GM12878 (cell line): Measurements from ENCODE around the gene SNAI3. TPM values are rescaled to one million over a fixed set of nuclear protein-coding genes. Genes with fewer than 3 reads are reported as not detected.

Experiments
- BHLHE40 ChIP-seq, 2 experiments: fragments of 450-650 bp in 1 of 2; IDR thresholded peaks; 2 replicates each; pipeline ENCODE4 v1.6.1; 2011 to 2017; ENCODE audit warnings: low read depth in 2 of 2, borderline replicate concordance in 1 of 2, improper control_type of control experiment in 1 of 2, low read length in 1 of 2, mild to moderate bottlenecking in 1 of 2
- BMI1 ChIP-seq: fragments of 450-650 bp; IDR thresholded peaks from 2 replicates; pipeline ENCODE4 v1.6.1; 2016; ENCODE audit warnings: mild to moderate bottlenecking, moderate library complexity, borderline replicate concordance
- CBFB ChIP-seq: IDR thresholded peaks from 2 replicates; pipeline ENCODE4 v1.6.1; 2016; ENCODE audit warnings: antibody characterized with exemption, low read depth
- CBX5 ChIP-seq: sonication (generic); IDR thresholded peaks from 2 replicates; pipeline ENCODE4 v1.6.1; 2016; ENCODE audit warnings: low read depth, moderate library complexity, mild to moderate bottlenecking, inconsistent platforms
- CEBPB ChIP-seq, 2 experiments: fragments of 150-350 bp in 1 of 2; IDR thresholded peaks; 2 replicates each; pipeline ENCODE4 v1.6.1; 2012 to 2014; ENCODE audit warnings: low read depth in 2 of 2, low read length in 2 of 2, borderline replicate concordance in 1 of 2, inconsistent platforms in 1 of 2
- CHD4 ChIP-seq: fragments of 200-600 bp; sonication (generic); IDR thresholded peaks from 2 replicates; pipeline ENCODE4 v1.6.1; 2016; ENCODE audit warnings: mild to moderate bottlenecking
- ESRRA ChIP-seq: IDR thresholded peaks from 2 replicates; pipeline ENCODE4 v1.6.1; 2012; ENCODE audit warnings: mild to moderate bottlenecking, low read length, improper control_type of control experiment
- HCFC1 ChIP-seq: fragments of 150-350 bp; IDR thresholded peaks from 2 replicates; pipeline ENCODE4 v1.6.1; 2014; ENCODE audit warnings: low read length
- HDAC6 ChIP-seq: fragments of 200-600 bp; sonication (generic); IDR thresholded peaks from one replicate; pipeline ENCODE4 v1.8.0; 2017; ENCODE audit warnings: antibody characterized with exemption; ENCODE audit not compliant: unreplicated experiment
- KAT2A ChIP-seq: conservative IDR thresholded peaks from 2 replicates; pipeline ENCODE4 v1.6.1; 2011; ENCODE audit warnings: low read depth, low read length; ENCODE audit not compliant: control insufficient read depth
- KDM1A ChIP-seq: fragments of 200-600 bp; sonication (generic); IDR thresholded peaks from 2 replicates; pipeline ENCODE4 v1.6.1; 2016; ENCODE audit warnings: borderline replicate concordance
- MXI1 ChIP-seq: fragments of 150-350 bp; IDR thresholded peaks from 2 replicates; pipeline ENCODE4 v1.6.1; 2011; ENCODE audit warnings: low read depth, mild to moderate bottlenecking, inconsistent platforms, low read length, improper control_type of control experiment
- MYC ChIP-seq: IDR thresholded peaks from 2 replicates; pipeline ENCODE4 v1.6.1; 2011; ENCODE audit warnings: mild to moderate bottlenecking, low read length, moderate library complexity, inconsistent platforms; ENCODE audit not compliant: insufficient read depth, insufficient replicate concordance, insufficient read length, severe bottlenecking
- NFYB ChIP-seq: IDR thresholded peaks from 2 replicates; pipeline ENCODE4 v1.6.1; 2011; ENCODE audit warnings: low read depth, mild to moderate bottlenecking, low read length, improper control_type of control experiment, moderate library complexity; ENCODE audit not compliant: insufficient read depth
- NR2F1 ChIP-seq: fragments of 450-650 bp; conservative IDR thresholded peaks from 2 replicates; pipeline ENCODE4 v1.6.1; 2017; ENCODE audit warnings: mild to moderate bottlenecking
- POLR2A ChIP-seq: IDR thresholded peaks from 2 replicates; pipeline ENCODE4 v1.6.1; 2011; ENCODE audit warnings: low read depth, mild to moderate bottlenecking, low read length
- POLR2AphosphoS5 ChIP-seq: IDR thresholded peaks from 2 replicates; pipeline ENCODE4 v1.6.1; 2011; ENCODE audit warnings: mild to moderate bottlenecking, low read length, inconsistent platforms
- POU2F2 ChIP-seq: IDR thresholded peaks from 3 replicates; pipeline ENCODE4 v1.6.1; 2011; ENCODE audit warnings: low read depth, mild to moderate bottlenecking, low read length, borderline replicate concordance
- RCOR1 ChIP-seq: conservative IDR thresholded peaks from 2 replicates; pipeline ENCODE4 v1.6.1; 2012; ENCODE audit warnings: low read depth, low read length, improper control_type of control experiment
- SIN3A ChIP-seq: IDR thresholded peaks from 2 replicates; pipeline ENCODE4 v1.6.1; 2012; ENCODE audit warnings: low read depth, low read length, improper control_type of control experiment
- SPI1 ChIP-seq: IDR thresholded peaks from 2 replicates; pipeline ENCODE4 v1.6.1; 2011; ENCODE audit warnings: low read depth, mild to moderate bottlenecking, low read length, moderate library complexity, borderline replicate concordance; ENCODE audit not compliant: insufficient read depth
- SREBF2 ChIP-seq: IDR thresholded peaks from 2 replicates; pipeline ENCODE4 v1.6.1; 2012; ENCODE audit warnings: mild to moderate bottlenecking, low read length
- SRF ChIP-seq, 2 experiments: IDR thresholded peaks; 2 replicates each; pipeline ENCODE4 v1.6.1; 2011; ENCODE audit warnings: low read depth in 2 of 2, low read length in 2 of 2, mild to moderate bottlenecking in 1 of 2, moderate library complexity in 1 of 2
- TCF3 ChIP-seq: IDR thresholded peaks from 2 replicates; pipeline ENCODE4 v1.6.1; 2012; ENCODE audit warnings: low read depth, mild to moderate bottlenecking, low read length, borderline replicate concordance; ENCODE audit not compliant: insufficient read depth
- YY1 ChIP-seq: IDR thresholded peaks from 2 replicates; pipeline ENCODE4 v1.6.1; 2011; ENCODE audit warnings: low read depth, mild to moderate bottlenecking, low read length
- polyA plus RNA-seq, 11 experiments: library from polyadenylated mRNA; depleted of rRNA in 4 of 11; unstranded in 6 of 11; stranded (reverse) in 5 of 11; fragments of >200 nt; fragmentation: Nextera tagmentation in 4 of 11; fragmentation: Illumina TruSeq in 1 of 11; extraction: Ambion mirVana in 4 of 11; extraction: Trizol in 1 of 11; gene quantifications; 1 replicate in 1 of 11; 2 replicates in 10 of 11; pipeline versions ENCODE4 v1.2.1 to v1.2.3, GENCODE V29; 2011 to 2016; ENCODE audit warnings: inconsistent platforms in 2 of 11, missing spikeins in 2 of 11, low read depth in 1 of 11
- total RNA-seq, 4 experiments: library from RNA; depleted of rRNA in 3 of 4; stranded (reverse); fragments of >200 nt in 3 of 4; fragmentation: Illumina TruSeq in 1 of 4; extraction: Trizol in 1 of 4; gene quantifications; 2 replicates each; pipeline versions ENCODE4 v1.2.1 to v1.2.3, GENCODE V29; 2013 to 2021
- TF ChIP-seq, protein P1 (sequence below): fragments of 450-650 bp; IDR thresholded peaks from 2 replicates; pipeline ENCODE4 v1.6.1; 2017; ENCODE audit warnings: borderline replicate concordance
- TF ChIP-seq, protein P2 (sequence below): IDR thresholded peaks from 2 replicates; pipeline ENCODE4 v1.6.1; 2011; ENCODE audit warnings: mild to moderate bottlenecking, low read depth, low read length, moderate library complexity; ENCODE audit not compliant: insufficient replicate concordance

SNAI3 gene
- total and polyA plus RNA-seq, 10 of the 15 experiments (the other 5 are each of a cell fraction or from before 2014, with no cell fraction given) = 0.21 to 7.4 (median 3.0) TPM

DNA sequence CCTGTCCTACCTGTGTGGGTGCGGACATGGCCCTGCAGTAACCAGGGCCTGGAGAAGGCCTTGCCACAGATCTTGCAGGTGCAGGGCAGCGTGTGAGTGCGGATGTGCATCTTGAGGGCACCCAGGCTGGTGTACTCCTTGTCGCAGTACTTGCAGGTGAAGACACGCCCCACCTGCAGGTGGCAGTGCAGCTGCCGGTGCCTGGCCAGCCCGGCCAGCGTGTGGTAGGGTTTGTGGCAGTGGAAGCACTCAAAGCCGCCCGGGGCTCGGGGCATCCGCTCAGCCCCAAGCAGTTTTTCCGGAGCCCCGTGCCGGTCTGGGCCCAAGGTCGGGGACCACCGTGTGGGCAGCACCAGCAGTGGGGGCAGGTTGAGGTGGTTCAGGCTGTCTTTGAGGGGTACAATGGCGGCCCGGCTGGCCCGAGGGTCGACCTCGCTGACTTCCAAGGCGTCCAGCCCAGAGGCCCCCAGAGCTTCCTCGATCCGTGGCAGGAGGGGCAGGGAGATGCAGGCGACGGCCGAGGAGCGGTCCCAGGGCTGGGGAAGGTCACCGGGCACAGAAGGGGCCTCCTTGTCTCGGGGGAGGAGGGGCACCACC, 5.1 kb downstream of the SNAI3 start (continued):
- TF ChIP-seq HDAC6 (no peak), YY1 (no peak; the same call in 1 of the 2 replicates), KAT2A (no peak), CHD4 (peak; percentile 2; the same call in 1 of the 2 replicates), SIN3A (no peak), CEBPB (IDR thresholded peaks at IDR 0.05; ENCODE audit: borderline replicate concordance in 1 of 2, low read depth in 2 of 2, low read length in 2 of 2) (no peak), NR2F1 (no peak), POU2F2 (0 out of 3 replicates have a peak, but pooled peaks have one; percentile 11), BMI1 (no peak), POLR2A (peak; percentile 48; the same call in 1 of the 2 replicates), HCFC1 (no peak), TCF3 (0 out of 2 replicates have a peak, but pooled peaks have one; percentile 63), MYC (no peak), MXI1 (peak; percentile 61; the same call in 1 of the 2 replicates), SREBF2 (no peak), BHLHE40 (IDR thresholded peaks at IDR 0.05; ENCODE audit: borderline replicate concordance in 1 of 2, low read depth in 2 of 2, low read length in 1 of 2) (peak in 1 of 2 experiments; percentile 47; a peak in 1 of 4 replicates), CBX5 (no peak), KDM1A (no peak), ESRRA (no peak), CBFB (0 out of 2 replicates have a peak, but pooled peaks have one; percentile 39), NFYB (no peak), SRF (IDR thresholded peaks at IDR 0.05; ENCODE audit: low read depth in 2 of 2, low read length in 2 of 2) (no peak), RCOR1 (0 out of 2 replicates have a peak, but pooled peaks have one; percentile 47), POLR2AphosphoS5 (no peak), SPI1 (no peak)
- TF ChIP-seq, protein P1, sequence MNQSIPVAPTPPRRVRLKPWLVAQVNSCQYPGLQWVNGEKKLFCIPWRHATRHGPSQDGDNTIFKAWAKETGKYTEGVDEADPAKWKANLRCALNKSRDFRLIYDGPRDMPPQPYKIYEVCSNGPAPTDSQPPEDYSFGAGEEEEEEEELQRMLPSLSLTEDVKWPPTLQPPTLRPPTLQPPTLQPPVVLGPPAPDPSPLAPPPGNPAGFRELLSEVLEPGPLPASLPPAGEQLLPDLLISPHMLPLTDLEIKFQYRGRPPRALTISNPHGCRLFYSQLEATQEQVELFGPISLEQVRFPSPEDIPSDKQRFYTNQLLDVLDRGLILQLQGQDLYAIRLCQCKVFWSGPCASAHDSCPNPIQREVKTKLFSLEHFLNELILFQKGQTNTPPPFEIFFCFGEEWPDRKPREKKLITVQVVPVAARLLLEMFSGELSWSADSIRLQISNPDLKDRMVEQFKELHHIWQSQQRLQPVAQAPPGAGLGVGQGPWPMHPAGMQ = no peak
- TF ChIP-seq, protein P2, sequence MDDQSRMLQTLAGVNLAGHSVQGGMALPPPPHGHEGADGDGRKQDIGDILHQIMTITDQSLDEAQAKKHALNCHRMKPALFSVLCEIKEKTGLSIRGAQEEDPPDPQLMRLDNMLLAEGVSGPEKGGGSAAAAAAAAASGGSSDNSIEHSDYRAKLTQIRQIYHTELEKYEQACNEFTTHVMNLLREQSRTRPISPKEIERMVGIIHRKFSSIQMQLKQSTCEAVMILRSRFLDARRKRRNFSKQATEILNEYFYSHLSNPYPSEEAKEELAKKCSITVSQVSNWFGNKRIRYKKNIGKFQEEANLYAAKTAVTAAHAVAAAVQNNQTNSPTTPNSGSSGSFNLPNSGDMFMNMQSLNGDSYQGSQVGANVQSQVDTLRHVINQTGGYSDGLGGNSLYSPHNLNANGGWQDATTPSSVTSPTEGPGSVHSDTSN = no peak
